Left ventricle myocardium inferior (tissue), 1 donor: ENCODE data around the gene OR2A7. TPM values are rescaled to one million over a fixed set of nuclear protein-coding genes. Genes with fewer than 3 reads are reported as not detected.
"Not testable (repeated sequence)": the region's sequence is repeated elsewhere in the genome, so short reads cannot be mapped to it uniquely, and the experiment has no call there.

ENCODE experiments used
- DNase-seq: peaks from one replicate; pipeline ENCODE4 v3.0.0-alpha.2; 2020
- H3K27ac ChIP-seq: fragments of 200-600 bp; replicated peaks from 2 replicates; pipeline ENCODE4 v1.8.0; 2021
- H3K27me3 ChIP-seq: fragments of 200-600 bp; 2 replicates; pipeline ENCODE4 v1.8.0; 2021; ENCODE audit warnings: low read depth
- H3K36me3 ChIP-seq: fragments of 200-600 bp; 2 replicates; pipeline ENCODE4 v1.8.0; 2021
- H3K4me1 ChIP-seq: fragments of 200-600 bp; 2 replicates; pipeline ENCODE4 v1.8.0; 2021
- H3K4me3 ChIP-seq: fragments of 200-600 bp; 2 replicates; pipeline ENCODE4 v1.8.0; 2021; ENCODE audit warnings: mild to moderate bottlenecking, moderate library complexity
- H3K9me3 ChIP-seq: fragments of 200-600 bp; replicated peaks from 2 replicates; pipeline ENCODE4 v1.8.0; 2021
- intact Hi-C: fragments of 100-400 bp; cut with micrococcal nuclease; formaldehyde crosslinking; loops from one replicate; pipeline ENCODE4 v1.11.0; 2022
- total RNA-seq: library from RNA; stranded (reverse); fragmentation: NEBNext Ultra II Directional; extraction: Animal tissue kit (Norgen Biotek cat#: 25700); gene quantifications from one replicate; pipeline ENCODE4 v1.2.1, GENCODE V29; 2021
- donor health status: DM: no; HTN: yes; CAD: no; lungs with severe emphysema.

Gene OR2A7
- total RNA-seq, 1 donor from 2014 or later, result 0.16 TPM

GRCh38 chr7:144239365-144239764 is 25.2 kb downstream of the OR2A7 start, which contains the start of gene OR2A42:
Gene OR2A42, minus strand, starts transcription at chr7:144239605. Its CDS starts 6,762 bp downstream, at chr7:144232843.
- H3K36me3 ChIP-seq, H3K27ac ChIP-seq, H3K4me1 ChIP-seq, H3K27me3 ChIP-seq, H3K4me3 ChIP-seq, intact Hi-C loops, DNase-seq, H3K9me3 ChIP-seq: not testable (repeated sequence)

- H3K4me1 ChIP-seq, H3K9me3 ChIP-seq, H3K36me3 ChIP-seq, H3K4me3 ChIP-seq, intact Hi-C loops, H3K27ac ChIP-seq, H3K27me3 ChIP-seq, DNase-seq: not testable (repeated sequence)
These were observed 26.0 kb downstream of the OR2A7 start for GRCh38 chr7:144238530-144239082.

GRCh38 chr7:144233039-144233438 is 31.6 kb downstream of the OR2A7 start:
- H3K4me1 ChIP-seq, H3K4me3 ChIP-seq, H3K27ac ChIP-seq, DNase-seq, H3K36me3 ChIP-seq, H3K9me3 ChIP-seq, intact Hi-C loops, H3K27me3 ChIP-seq: not testable (repeated sequence)

GRCh38 chr7:144231027-144231426 is 33.6 kb downstream of the OR2A7 start:
- H3K27ac ChIP-seq, H3K36me3 ChIP-seq, H3K4me3 ChIP-seq, DNase-seq, H3K9me3 ChIP-seq, H3K27me3 ChIP-seq, intact Hi-C loops, H3K4me1 ChIP-seq: not testable (repeated sequence)

GRCh38 chr7:144228810-144229209 is 35.8 kb downstream of the OR2A7 start:
- H3K27me3 ChIP-seq, H3K4me1 ChIP-seq, H3K27ac ChIP-seq, H3K36me3 ChIP-seq, intact Hi-C loops, H3K9me3 ChIP-seq, H3K4me3 ChIP-seq, DNase-seq: not testable (repeated sequence)

GRCh38 chr7:144226866-144227265 is 37.7 kb downstream of the OR2A7 start:
- H3K27ac ChIP-seq, H3K9me3 ChIP-seq, DNase-seq, H3K27me3 ChIP-seq, H3K36me3 ChIP-seq, H3K4me1 ChIP-seq, H3K4me3 ChIP-seq, intact Hi-C loops: not testable (repeated sequence)

GRCh38 chr7:144223675-144224074 is 40.9 kb downstream of the OR2A7 start:
- H3K4me3 ChIP-seq, H3K27ac ChIP-seq, H3K4me1 ChIP-seq, intact Hi-C loops, H3K27me3 ChIP-seq, H3K36me3 ChIP-seq, DNase-seq, H3K9me3 ChIP-seq: not testable (repeated sequence)

GRCh38 chr7:144220531-144220930 is 44.1 kb downstream of the OR2A7 start:
- H3K4me3 ChIP-seq, H3K27ac ChIP-seq, H3K27me3 ChIP-seq, DNase-seq, intact Hi-C loops, H3K4me1 ChIP-seq, H3K36me3 ChIP-seq, H3K9me3 ChIP-seq: not testable (repeated sequence)

GRCh38 chr7:144219149-144219548 is 45.4 kb downstream of the OR2A7 start:
- H3K36me3 ChIP-seq, H3K27ac ChIP-seq, H3K27me3 ChIP-seq, H3K9me3 ChIP-seq, H3K4me3 ChIP-seq, H3K4me1 ChIP-seq, DNase-seq, intact Hi-C loops: not testable (repeated sequence)

- H3K36me3 ChIP-seq, H3K4me3 ChIP-seq, H3K27me3 ChIP-seq, H3K27ac ChIP-seq, DNase-seq, intact Hi-C loops, H3K4me1 ChIP-seq, H3K9me3 ChIP-seq: not testable (repeated sequence)
These were observed 46.0 kb downstream of the OR2A7 start for GRCh38 chr7:144218581-144218980.

GRCh38 chr7:144217200-144217599 is 47.4 kb downstream of the OR2A7 start:
- DNase-seq, H3K9me3 ChIP-seq, H3K4me1 ChIP-seq, intact Hi-C loops, H3K27me3 ChIP-seq, H3K27ac ChIP-seq, H3K36me3 ChIP-seq, H3K4me3 ChIP-seq: not testable (repeated sequence)

Other genes starting within 250 kb of the OR2A7 start
- not detected for gene OR2A5, start 215.8 kb downstream of the OR2A7 start, total RNA-seq
- gene OR2A25, start 195.0 kb downstream of the OR2A7 start, total RNA-seq, result not detected
- gene OR2A12, start 178.5 kb downstream of the OR2A7 start, total RNA-seq, result not detected
- gene OR2A2, start 155.2 kb downstream of the OR2A7 start, total RNA-seq, result not detected
- gene OR2A14, start 141.6 kb downstream of the OR2A7 start, total RNA-seq, result not detected
- 0.16 TPM for gene CTAGE4, start 81.3 kb downstream of the OR2A7 start, total RNA-seq
- gene ARHGEF35, start 69.0 kb downstream of the OR2A7 start, total RNA-seq, result 0.38 TPM
- not detected for gene OR2A42, start 25.2 kb downstream of the OR2A7 start, total RNA-seq
- gene CTAGE8, start 4.5 kb upstream of the OR2A7 start, total RNA-seq, result 0.08 TPM
- gene OR2A1, start 47.6 kb upstream of the OR2A7 start, total RNA-seq, result not detected
- gene ARHGEF5, start 90.6 kb upstream of the OR2A7 start, total RNA-seq, result 0.80 TPM
- not detected for gene NOBOX, start 138.9 kb upstream of the OR2A7 start, total RNA-seq